H9 (cell line): ENCODE measurements around the gene COA7. TPM values are rescaled to one million over a fixed set of nuclear protein-coding genes. Genes with fewer than 3 reads are reported as not detected.

Experiments used
- DNase-seq: peaks from one replicate; pipeline ENCODE4 v3.0.0-alpha.2; 2017
- H2AFZ ChIP-seq: one replicate; pipeline ENCODE4 v1.6.1; 2013; ENCODE audit warnings: mild to moderate bottlenecking, low read length, control low read depth, moderate library complexity
- H2AK5ac ChIP-seq: 2 replicates; pipeline ENCODE4 v1.6.1; 2013; ENCODE audit warnings: low read length, control low read depth, mixed read lengths; ENCODE audit not compliant: insufficient read length
- H2BK120ac ChIP-seq: one replicate; pipeline ENCODE4 v1.6.1; 2013; ENCODE audit warnings: low read depth, mild to moderate bottlenecking, low read length, control low read depth, inconsistent platforms; ENCODE audit not compliant: poor library complexity, severe bottlenecking
- H2BK12ac ChIP-seq: 2 replicates; pipeline ENCODE4 v1.6.1; 2013; ENCODE audit warnings: low read length, control low read depth, mixed read lengths, low read depth; ENCODE audit not compliant: insufficient read length
- H2BK15ac ChIP-seq: 2 replicates; pipeline ENCODE4 v1.6.1; 2013; ENCODE audit warnings: low read depth, low read length, control low read depth
- H2BK20ac ChIP-seq: one replicate; pipeline ENCODE4 v1.6.1; 2013; ENCODE audit warnings: low read depth, mild to moderate bottlenecking, low read length, control low read depth, inconsistent platforms; ENCODE audit not compliant: poor library complexity, severe bottlenecking
- H2BK5ac ChIP-seq: 2 replicates; pipeline ENCODE4 v1.6.1; 2013; ENCODE audit warnings: low read length, control low read depth, mixed read lengths; ENCODE audit not compliant: insufficient read length
- H3K14ac ChIP-seq: 2 replicates; pipeline ENCODE4 v1.6.1; 2013; ENCODE audit warnings: low read length, control low read depth; ENCODE audit not compliant: insufficient read depth
- H3K18ac ChIP-seq: 2 replicates; pipeline ENCODE4 v1.6.1; 2013; ENCODE audit warnings: low read depth, mild to moderate bottlenecking, mixed read lengths, low read length, control low read depth; ENCODE audit not compliant: insufficient read length
- H3K23ac ChIP-seq: 2 replicates; pipeline ENCODE4 v1.6.1; 2013; ENCODE audit warnings: low read length, control low read depth, mixed read lengths, low read depth; ENCODE audit not compliant: insufficient read length
- H3K23me2 ChIP-seq: 2 replicates; pipeline ENCODE4 v1.6.1; 2013; ENCODE audit warnings: low read depth, mild to moderate bottlenecking, mixed read lengths, low read length, control low read depth; ENCODE audit not compliant: insufficient read length, poor library complexity, severe bottlenecking
- H3K27ac ChIP-seq: 2 replicates; pipeline ENCODE4 v1.5.1; 2013; ENCODE audit warnings: low read length, control low read depth, mixed read lengths, low read depth; ENCODE audit not compliant: insufficient read length
- H3K27me3 ChIP-seq: 2 replicates; pipeline ENCODE4 v1.6.1; 2013; ENCODE audit warnings: low read length, control low read depth, inconsistent platforms; ENCODE audit not compliant: insufficient read depth
- H3K4ac ChIP-seq: 2 replicates; pipeline ENCODE4 v1.6.1; 2013; ENCODE audit warnings: low read depth, mild to moderate bottlenecking, control low read depth, inconsistent platforms, low read length, moderate library complexity
- H3K4me1 ChIP-seq: 2 replicates; pipeline ENCODE4 v1.6.1; 2013; ENCODE audit warnings: low read length, control low read depth, inconsistent platforms; ENCODE audit not compliant: insufficient read depth
- H3K4me2 ChIP-seq: 2 replicates; pipeline ENCODE4 v1.6.1; 2013; ENCODE audit warnings: low read length, control low read depth, mixed read lengths; ENCODE audit not compliant: insufficient read length, insufficient read depth
- H3K56ac ChIP-seq: 2 replicates; pipeline ENCODE4 v1.6.1; 2013; ENCODE audit warnings: low read depth, mild to moderate bottlenecking, mixed read lengths, low read length, control low read depth; ENCODE audit not compliant: insufficient read length
- H3K79me1 ChIP-seq: 2 replicates; pipeline ENCODE4 v1.6.1; 2013; ENCODE audit warnings: low read depth, mild to moderate bottlenecking, moderate library complexity, low read length, control low read depth, inconsistent platforms; ENCODE audit not compliant: insufficient read depth, poor library complexity, severe bottlenecking
- H3K79me2 ChIP-seq: 2 replicates; pipeline ENCODE4 v1.6.1; 2013; ENCODE audit warnings: low read length, control low read depth, inconsistent platforms; ENCODE audit not compliant: insufficient read depth
- H3K9ac ChIP-seq: 2 replicates; pipeline ENCODE4 v1.6.1; 2013; ENCODE audit warnings: low read length, control low read depth, mixed read lengths; ENCODE audit not compliant: insufficient read length; ENCODE audit errors: extremely low read depth
- H3K9me3 ChIP-seq: one replicate; pipeline ENCODE4 v1.6.1; 2013; ENCODE audit warnings: low read depth, low read length, inconsistent platforms; ENCODE audit not compliant: control insufficient read depth
- H3T11ph ChIP-seq: one replicate; pipeline ENCODE4 v1.6.1; 2013; ENCODE audit warnings: mild to moderate bottlenecking, low read length, control low read depth, inconsistent platforms
- H4K20me1 ChIP-seq: one replicate; pipeline ENCODE4 v1.6.1; 2013; ENCODE audit not compliant: control insufficient read depth, insufficient read length, insufficient read depth
- H4K5ac ChIP-seq: 2 replicates; pipeline ENCODE4 v1.6.1; 2013; ENCODE audit warnings: low read depth, mild to moderate bottlenecking, mixed read lengths, low read length, control low read depth; ENCODE audit not compliant: insufficient read length
- H4K8ac ChIP-seq: replicated peaks from 2 replicates; pipeline ENCODE4 v1.6.1; 2013; ENCODE audit warnings: low read length, control low read depth, mixed read lengths, low read depth; ENCODE audit not compliant: insufficient read length
- H4K91ac ChIP-seq: 2 replicates; pipeline ENCODE4 v1.6.1; 2013; ENCODE audit warnings: low read depth, mild to moderate bottlenecking, moderate library complexity, mixed read lengths, low read length, control low read depth; ENCODE audit not compliant: insufficient read length
- H3K27ac Mint-ChIP-seq, 3 experiments: 2 replicates in 2 of 3; 3 replicates in 1 of 3; pipeline ENCODE4 v1.8.0; 2020 to 2021; ENCODE audit warnings: mixed read lengths in 3 of 3, mild to moderate bottlenecking in 1 of 3, moderate library complexity in 1 of 3
- H3K27me3 Mint-ChIP-seq: 2 replicates; pipeline ENCODE4 v1.8.0; 2021; ENCODE audit warnings: low read depth, mild to moderate bottlenecking, moderate library complexity, mixed read lengths
- H3K36me3 Mint-ChIP-seq, 3 experiments: 2 replicates in 2 of 3; 3 replicates in 1 of 3; pipeline ENCODE4 v1.8.0; 2020 to 2021; ENCODE audit warnings: low read depth in 3 of 3, mixed read lengths in 3 of 3; ENCODE audit not compliant: insufficient read depth in 1 of 3
- H3K4me1 Mint-ChIP-seq, 2 experiments: 2 replicates each; pipeline ENCODE4 v1.8.0; 2020; ENCODE audit warnings: mixed read lengths in 2 of 2
- H3K4me3 Mint-ChIP-seq, 2 experiments: 2 replicates in 1 of 2; 3 replicates in 1 of 2; pipeline ENCODE4 v1.8.0; 2020 to 2021; ENCODE audit warnings: mild to moderate bottlenecking in 2 of 2, mixed read lengths in 2 of 2, moderate library complexity in 1 of 2
- H3K9me3 Mint-ChIP-seq, 2 experiments: 2 replicates in 1 of 2; 3 replicates in 1 of 2; pipeline ENCODE4 v1.8.0; 2020; ENCODE audit warnings: mild to moderate bottlenecking in 2 of 2, mixed read lengths in 2 of 2, moderate library complexity in 1 of 2
- WGBS: extraction: QIAGEN DNeasy Blood & Tissue Kit; methylation state at CpG from one replicate; pipeline ENCODE4 v1.1.7; 2013; ENCODE audit warnings: missing lambda C conversion rate, low lambda C conversion rate, mixed read lengths; ENCODE audit not compliant: insufficient read length; ENCODE audit errors: extremely low coverage; 5-methylcytosine and 5-hydroxymethylcytosine counted together
- total RNA-seq: library from RNA; stranded (reverse); gene quantifications from 2 replicates; pipeline ENCODE4 v1.2.1, GENCODE V29; 2021
- TF ChIP-seq, protein P1 (sequence below): fragments of 200-600 bp; sonication (generic); conservative IDR thresholded peaks from 3 replicates; pipeline ENCODE4 v1.8.0; 2021; ENCODE audit warnings: antibody characterized with exemption, mild to moderate bottlenecking

Gene COA7
- total RNA-seq, 1 experiment from 2014 or later, result 69.1 TPM

DNA sequence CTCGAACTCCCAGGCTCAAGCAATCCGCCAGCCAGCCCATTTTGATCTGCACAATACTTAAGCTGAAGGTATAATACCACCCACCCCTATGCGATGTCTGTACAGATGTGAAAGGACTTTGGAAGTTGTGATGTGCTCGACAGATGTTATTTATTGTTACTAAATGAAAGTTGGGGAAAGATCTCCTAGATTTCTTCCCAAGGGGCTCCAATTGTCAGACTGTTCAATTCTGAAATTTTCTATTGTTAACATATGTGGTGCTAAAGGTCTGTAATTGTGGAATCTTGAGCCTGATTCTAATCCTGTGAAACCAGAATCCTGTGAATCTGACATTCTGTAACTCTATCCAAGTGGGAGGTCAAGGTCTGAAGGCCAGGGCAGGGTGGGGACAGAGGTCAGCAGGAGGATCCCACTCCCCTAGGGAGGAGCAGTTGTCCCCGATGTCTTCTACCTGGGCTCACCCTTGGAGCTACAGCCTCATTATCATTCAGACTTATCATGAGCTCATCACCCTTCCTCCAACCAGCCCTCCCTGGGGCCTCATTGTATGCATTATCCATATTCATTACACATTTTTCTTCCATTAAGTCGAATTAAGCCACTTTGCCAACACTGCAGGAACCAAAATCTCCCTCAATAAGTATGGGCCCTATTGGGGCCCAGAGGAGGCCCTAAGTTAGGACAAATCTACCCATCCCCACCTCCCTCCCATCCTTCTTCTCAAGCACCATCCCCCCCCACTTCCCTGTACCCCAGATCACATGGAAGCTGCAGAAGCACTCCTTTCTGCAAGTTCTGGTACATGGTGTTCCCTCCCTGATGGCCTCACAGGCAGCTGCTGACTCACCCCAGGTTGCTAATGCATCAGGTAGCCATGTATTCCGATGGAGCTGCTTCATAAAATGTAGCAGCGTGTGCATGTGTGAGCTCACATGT lies 32.9 kb downstream of the COA7 start:
- TF ChIP-seq, protein P1, sequence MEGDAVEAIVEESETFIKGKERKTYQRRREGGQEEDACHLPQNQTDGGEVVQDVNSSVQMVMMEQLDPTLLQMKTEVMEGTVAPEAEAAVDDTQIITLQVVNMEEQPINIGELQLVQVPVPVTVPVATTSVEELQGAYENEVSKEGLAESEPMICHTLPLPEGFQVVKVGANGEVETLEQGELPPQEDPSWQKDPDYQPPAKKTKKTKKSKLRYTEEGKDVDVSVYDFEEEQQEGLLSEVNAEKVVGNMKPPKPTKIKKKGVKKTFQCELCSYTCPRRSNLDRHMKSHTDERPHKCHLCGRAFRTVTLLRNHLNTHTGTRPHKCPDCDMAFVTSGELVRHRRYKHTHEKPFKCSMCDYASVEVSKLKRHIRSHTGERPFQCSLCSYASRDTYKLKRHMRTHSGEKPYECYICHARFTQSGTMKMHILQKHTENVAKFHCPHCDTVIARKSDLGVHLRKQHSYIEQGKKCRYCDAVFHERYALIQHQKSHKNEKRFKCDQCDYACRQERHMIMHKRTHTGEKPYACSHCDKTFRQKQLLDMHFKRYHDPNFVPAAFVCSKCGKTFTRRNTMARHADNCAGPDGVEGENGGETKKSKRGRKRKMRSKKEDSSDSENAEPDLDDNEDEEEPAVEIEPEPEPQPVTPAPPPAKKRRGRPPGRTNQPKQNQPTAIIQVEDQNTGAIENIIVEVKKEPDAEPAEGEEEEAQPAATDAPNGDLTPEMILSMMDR, result no peak
- no peaks in the 10 kb centered on the region for H3K9me3 Mint-ChIP-seq
- H3K9ac ChIP-seq, result no peak overlapping the region
- no peak overlapping the region for H2BK12ac ChIP-seq
- H2BK20ac ChIP-seq, result no peak overlapping the region
- peaks cover 0 to 1% (median 0%) of the 10 kb centered on the region in 3 experiments; a peak in 1 of 7 replicates for H3K36me3 Mint-ChIP-seq
- no peak overlapping the region for H2BK5ac ChIP-seq
- no peak overlapping the region for H3K56ac ChIP-seq
- no peaks in the 10 kb centered on the region for H3K79me1 ChIP-seq
- H3K79me2 ChIP-seq, result no peaks in the 10 kb centered on the region
- no peak overlapping the region for H4K8ac ChIP-seq
- H2BK15ac ChIP-seq, result no peak overlapping the region
- peaks cover 3% of the 10 kb centered on the region; the same call in 1 of the 2 replicates for H3K4me1 ChIP-seq
- H4K91ac ChIP-seq, result no peak overlapping the region
- no peak overlapping the region for H3K4ac ChIP-seq
- H3K4me3 Mint-ChIP-seq, result 0 out of 5 replicates have a peak overlapping the region, but pooled peaks of 1 of the 2 experiments have one; percentile 34
- no peak overlapping the region for H3K14ac ChIP-seq
- no peaks in the 10 kb centered on the region for H3K27me3 Mint-ChIP-seq
- H2BK120ac ChIP-seq, result no peak overlapping the region
- no peak overlapping the region for H3K18ac ChIP-seq
- no peaks in the 10 kb centered on the region; the same call in 1 of the 2 replicates for H3K27me3 ChIP-seq
- no peak overlapping the region for H2AK5ac ChIP-seq
- H3K23me2 ChIP-seq, result peaks cover 3% of the 10 kb centered on the region
- H3K27ac Mint-ChIP-seq, result peak overlapping the region in 1 of 3 experiments; percentile 32; a peak in 2 of 7 replicates
- no peak for DNase-seq
- H3K9me3 ChIP-seq, result no peaks in the 10 kb centered on the region
- H3K4me2 ChIP-seq, result no peak overlapping the region
- H2AFZ ChIP-seq, result no peak overlapping the region
- no peak overlapping the region for H3K27ac ChIP-seq
- H4K20me1 ChIP-seq, result no peaks in the 10 kb centered on the region
- peaks cover 39 to 50% of the 10 kb centered on the region in 2 experiments for H3K4me1 Mint-ChIP-seq
- no peak overlapping the region for H3T11ph ChIP-seq
- no peak overlapping the region for H4K5ac ChIP-seq
- no CpG with 5 or more reads among the region's 8 CpGs for WGBS
- H3K23ac ChIP-seq, result no peak overlapping the region
